ENCODE measurements around the gene SIRPG. TPM values are rescaled to one million over a fixed set of nuclear protein-coding genes. Genes with fewer than 3 reads are reported as not detected.
A peak's percentile ranks its signal among the peaks of the same experiment; 100 is the strongest.

The SIRPG gene
- total and polyA plus RNA-seq, 2 of the 13 experiments (the other 11 are each of a cell fraction or from before 2014, with no cell fraction given): not detected

- TF ChIP-seq ZNF569 (CRISPR knock-in tag; IDR thresholded peaks at IDR 0.05; ENCODE audit: borderline replicate concordance) (no peak), HNRNPK (IDR thresholded peaks at IDR 0.05; ENCODE audit: low read depth, low read length, poor library complexity, severe bottlenecking) (no peak), TCF7L2 (IDR thresholded peaks at IDR 0.05; ENCODE audit: low read depth, low read length) (no peak), LBX2 (CRISPR knock-in tag; IDR thresholded peaks at IDR 0.05; ENCODE audit: borderline replicate concordance) (no peak), ZFYVE20 (CRISPR knock-in tag; IDR thresholded peaks at IDR 0.05; ENCODE audit: borderline replicate concordance, low read depth) (no peak), PCBP2 (optimal IDR thresholded peaks at IDR 0.05; ENCODE audit: low read depth, low read length, poor library complexity, severe bottlenecking) (no peak), YY1 (IDR thresholded peaks at IDR 0.05; ENCODE audit: insufficient read depth, insufficient replicate concordance, low read depth, low read length) (no peak), PCBP1 (IDR thresholded peaks at IDR 0.05; ENCODE audit: borderline replicate concordance, low read depth, low read length) (no peak), RARA (CRISPR knock-in tag; IDR thresholded peaks at IDR 0.05) (peak; percentile 83), CEBPZ (IDR thresholded peaks at IDR 0.05; ENCODE audit: low read length) (no peak), DNMT1 (CRISPR knock-in tag; IDR thresholded peaks at IDR 0.05) (no peak), PHF21A (CRISPR knock-in tag; IDR thresholded peaks at IDR 0.05) (peak; percentile 97), ZNF276 (CRISPR knock-in tag; IDR thresholded peaks at IDR 0.05; ENCODE audit: low read depth) (no peak), KDM5B (CRISPR knock-in tag; IDR thresholded peaks at IDR 0.05; ENCODE audit: borderline replicate concordance) (no peak), ZNF644 (CRISPR knock-in tag; IDR thresholded peaks at IDR 0.05; ENCODE audit: low read depth) (peak; percentile 99), PAXIP1 (CRISPR knock-in tag; conservative IDR thresholded peaks at IDR 0.05) (peak; percentile 83), ZBTB25 (CRISPR knock-in tag; IDR thresholded peaks at IDR 0.05) (no peak), EZH2 (conservative IDR thresholded peaks at IDR 0.05; ENCODE audit: low read depth, low read length) (no peak), ZNF17 (CRISPR knock-in tag; IDR thresholded peaks at IDR 0.05) (no peak), RAD21 (CRISPR knock-in tag; IDR thresholded peaks at IDR 0.05) (peak; percentile 63)
Measured at GRCh38 chr20:1636621-1637020, 21.0 kb downstream of the SIRPG start (continued).
